K562 (cell line): ENCODE results near the gene ZNF358. TPM values are rescaled to one million over a fixed set of nuclear protein-coding genes. Genes with fewer than 3 reads are reported as not detected.

ENCODE experiments used
- CCAR2 ChIP-seq: fragments of 200-400 bp; formaldehyde crosslinking; IDR thresholded peaks from 2 replicates; pipeline ENCODE4 v1.6.1; 2017; ENCODE audit warnings: mild to moderate bottlenecking, low read depth, low read length
- CUX1 ChIP-seq: fragments of 200-800 bp; sonication (Bioruptor generic); IDR thresholded peaks from 2 replicates; pipeline ENCODE4 v1.6.1; 2016; ENCODE audit warnings: missing genetic modification characterization, missing compliant biosample characterization
- EWSR1 ChIP-seq: fragments of 450-650 bp; IDR thresholded peaks from 2 replicates; pipeline ENCODE4 v1.6.1; 2018; ENCODE audit warnings: borderline replicate concordance, mild to moderate bottlenecking, low read depth, moderate library complexity; ENCODE audit not compliant: partially characterized antibody
- MXI1 ChIP-seq: IDR thresholded peaks from 2 replicates; pipeline ENCODE4 v1.6.1; 2011; ENCODE audit warnings: low read depth, mild to moderate bottlenecking, improper control_type of control experiment, low read length
- PYGO2 ChIP-seq: fragments of 450-650 bp; IDR thresholded peaks from 2 replicates; pipeline ENCODE4 v1.6.1; 2016; ENCODE audit warnings: mild to moderate bottlenecking, missing genetic modification characterization, moderate library complexity, missing compliant biosample characterization
- RREB1 ChIP-seq: fragments of 250-450 bp; sonication (Bioruptor Pico); IDR thresholded peaks from 2 replicates; pipeline ENCODE4 v1.4.0; 2020
- STAT5B ChIP-seq: fragments of 250-450 bp; sonication (Bioruptor Pico); IDR thresholded peaks from 2 replicates; pipeline ENCODE4 v1.8.0; 2021; ENCODE audit warnings: mild to moderate bottlenecking, inconsistent platforms
- ZNF12 ChIP-seq: sonication (generic); formaldehyde crosslinking; IDR thresholded peaks from 2 replicates; pipeline ENCODE4 v1.4.0; 2020; ENCODE audit warnings: mild to moderate bottlenecking, missing genetic modification reagents
- ZNF384 ChIP-seq: IDR thresholded peaks from 2 replicates; pipeline ENCODE4 v1.6.1; 2012; ENCODE audit warnings: low read depth, low read length, improper control_type of control experiment
- polyA plus RNA-seq, 8 experiments: library from polyadenylated mRNA; depleted of rRNA in 4 of 8; stranded (reverse) in 5 of 8; unstranded in 3 of 8; fragments of >200 nt; fragmentation: Nextera tagmentation in 2 of 8; fragmentation: Illumina TruSeq in 1 of 8; extraction: Ambion mirVana in 2 of 8; extraction: Trizol in 1 of 8; gene quantifications; 2 replicates each; pipeline versions ENCODE4 v1.2.1 to v1.2.3, GENCODE V29; 2011 to 2014; ENCODE audit warnings: inconsistent platforms in 1 of 8, missing spikeins in 1 of 8
- total RNA-seq, 7 experiments: library from RNA; depleted of rRNA in 6 of 7; stranded (reverse); fragments of >200 nt in 6 of 7; fragmentation: Illumina TruSeq in 2 of 7; extraction: Trizol in 2 of 7; gene quantifications; 2 replicates each; pipeline versions ENCODE4 v1.2.1 to v1.2.3, GENCODE V29; 2011 to 2021; ENCODE audit warnings: low replicate concordance in 1 of 7
- TF ChIP-seq, protein P1 (sequence below): fragments of 450-650 bp; formaldehyde crosslinking; conservative IDR thresholded peaks from 2 replicates; pipeline ENCODE4 v1.4.0; 2022; ENCODE audit warnings: mild to moderate bottlenecking, missing genetic modification characterization

Gene ZNF358
- total and polyA plus RNA-seq, 9 of the 15 experiments (the other 6 are each of a cell fraction or from before 2014, with no cell fraction given): 0.04 to 17.2 (median 4.9) TPM

GRCh38 chr19:7492142-7492541 lies 23.8 kb upstream of the ZNF358 start (continued):
- TF ChIP-seq RREB1: no peak
- no peak for TF ChIP-seq PYGO2 (tag)
- no peak for TF ChIP-seq CCAR2
- TF ChIP-seq ZNF12: no peak
- TF ChIP-seq CUX1 (CRISPR knock-in tag): no peak
- no peak for TF ChIP-seq EWSR1
- peak; percentile 59 for TF ChIP-seq ZNF384
- TF ChIP-seq STAT5B: no peak
- TF ChIP-seq MXI1: no peak
- TF ChIP-seq, protein P1, sequence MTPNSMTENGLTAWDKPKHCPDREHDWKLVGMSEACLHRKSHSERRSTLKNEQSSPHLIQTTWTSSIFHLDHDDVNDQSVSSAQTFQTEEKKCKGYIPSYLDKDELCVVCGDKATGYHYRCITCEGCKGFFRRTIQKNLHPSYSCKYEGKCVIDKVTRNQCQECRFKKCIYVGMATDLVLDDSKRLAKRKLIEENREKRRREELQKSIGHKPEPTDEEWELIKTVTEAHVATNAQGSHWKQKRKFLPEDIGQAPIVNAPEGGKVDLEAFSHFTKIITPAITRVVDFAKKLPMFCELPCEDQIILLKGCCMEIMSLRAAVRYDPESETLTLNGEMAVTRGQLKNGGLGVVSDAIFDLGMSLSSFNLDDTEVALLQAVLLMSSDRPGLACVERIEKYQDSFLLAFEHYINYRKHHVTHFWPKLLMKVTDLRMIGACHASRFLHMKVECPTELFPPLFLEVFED (CRISPR knock-in tag): no peak
